DND-41 (cell line): ENCODE measurements around the gene NHLRC2.

Experiments used
- ATAC-seq: fragments of 200-7000 bp; cut with Tn5 transposase; 3 replicates; pipeline ENCODE4 v1.9.1; 2021; ENCODE audit warnings: low read depth; ENCODE audit not compliant: insufficient read depth
- DNase-seq: peaks from one replicate; pipeline ENCODE4 v3.0.0-alpha.2; 2020
- H2AFZ ChIP-seq: 2 replicates; pipeline ENCODE4 v1.6.0; 2012; ENCODE audit warnings: low read depth, low read length
- H3K27ac ChIP-seq: 2 replicates; pipeline ENCODE4 v1.5.1; 2012; ENCODE audit warnings: low read length, inconsistent platforms
- H3K27me3 ChIP-seq: fragments of 200-600 bp; sonication (generic); 2 replicates; pipeline ENCODE4 v1.6.0; 2012; ENCODE audit warnings: low read length, mild to moderate bottlenecking, inconsistent platforms; ENCODE audit not compliant: insufficient read depth, poor library complexity
- H3K36me3 ChIP-seq: 2 replicates; pipeline ENCODE4 v1.5.1; 2012; ENCODE audit warnings: low read length, inconsistent platforms; ENCODE audit not compliant: insufficient read depth
- H3K4me1 ChIP-seq: 2 replicates; pipeline ENCODE4 v1.5.1; 2012; ENCODE audit warnings: mild to moderate bottlenecking, low read length; ENCODE audit not compliant: insufficient read depth
- H3K4me2 ChIP-seq: 2 replicates; pipeline ENCODE4 v1.6.0; 2012; ENCODE audit warnings: mild to moderate bottlenecking, moderate library complexity, low read length, inconsistent platforms; ENCODE audit not compliant: insufficient read depth
- H3K4me3 ChIP-seq, 2 experiments: fragments of 200-600 bp in 1 of 2; shearing (Covaris generic) in 1 of 2; 2 replicates each; pipeline ENCODE4 v1.5.1; 2012 to 2016; ENCODE audit warnings: inconsistent platforms in 2 of 2, low read length in 2 of 2, mild to moderate bottlenecking in 2 of 2, low read depth in 1 of 2, moderate library complexity in 1 of 2
- H3K79me2 ChIP-seq: 2 replicates; pipeline ENCODE4 v1.6.0; 2012; ENCODE audit warnings: low read length, inconsistent platforms; ENCODE audit not compliant: insufficient read depth
- H3K9ac ChIP-seq: 2 replicates; pipeline ENCODE4 v1.6.0; 2012; ENCODE audit warnings: low read depth, mild to moderate bottlenecking, inconsistent platforms, low read length, moderate library complexity
- H3K9me3 ChIP-seq: 2 replicates; pipeline ENCODE4 v1.5.1; 2012; ENCODE audit warnings: low read length, moderate library complexity, mild to moderate bottlenecking, inconsistent platforms; ENCODE audit not compliant: insufficient read depth, severe bottlenecking
- H4K20me1 ChIP-seq: 2 replicates; pipeline ENCODE4 v1.6.0; 2012; ENCODE audit warnings: low read length; ENCODE audit not compliant: insufficient read depth
- CTCF ChIP-seq: IDR thresholded peaks from 2 replicates; pipeline ENCODE4 v1.5.1; 2012; ENCODE audit warnings: borderline replicate concordance, low read length, moderate library complexity, mild to moderate bottlenecking; ENCODE audit not compliant: poor library complexity, severe bottlenecking; ENCODE audit errors: extremely low read depth
- EZH2 ChIP-seq: IDR thresholded peaks from 3 replicates; pipeline ENCODE4 v1.6.1; 2012; ENCODE audit warnings: borderline replicate concordance, low read depth, mild to moderate bottlenecking, moderate library complexity, low read length, inconsistent platforms; ENCODE audit not compliant: severe bottlenecking

NHLRC2 gene

GRCh38 chr10:113916053-113916452 is 61.6 kb downstream of the NHLRC2 start:
- Histone ChIP-seq H3K4me2 (no peak overlapping the region), H3K9ac (no peak overlapping the region), H4K20me1 (no peaks in the 10 kb centered on the region), H3K27ac (no peak overlapping the region), H3K4me1 (no peaks in the 10 kb centered on the region), H3K27me3 (no peaks in the 10 kb centered on the region), H3K9me3 (no peaks in the 10 kb centered on the region), H3K36me3 (peaks cover 7% of the 10 kb centered on the region), H2AFZ (no peak overlapping the region), H3K79me2 (no peaks in the 10 kb centered on the region), H3K4me3 (no peak overlapping the region)
- ATAC-seq (no peak), DNase-seq (no peak)
- no peak for TF ChIP-seq EZH2
- no peak for TF ChIP-seq CTCF

DNA sequence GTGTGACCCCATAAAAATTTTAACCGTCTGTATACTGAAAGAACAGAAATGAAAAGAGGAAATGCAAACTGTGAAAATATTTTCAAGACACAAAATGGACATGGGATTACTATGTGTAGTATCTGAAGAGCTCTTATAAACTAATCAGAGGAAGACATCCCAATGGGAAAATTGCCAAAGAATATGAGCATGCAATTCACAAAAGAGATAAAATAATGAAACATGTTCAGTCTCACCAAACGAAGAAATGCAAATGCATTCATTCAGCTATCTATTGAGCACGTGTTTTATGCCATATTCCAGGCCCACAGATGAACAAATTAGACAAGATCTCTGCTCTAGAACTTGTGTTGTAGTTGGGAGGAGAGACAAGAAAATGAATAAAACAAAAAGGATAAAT is 63.2 kb downstream of the NHLRC2 start:
- ATAC-seq (no peak), DNase-seq (no peak)
- Histone ChIP-seq H3K79me2 (no peaks in the 10 kb centered on the region), H3K4me2 (no peak overlapping the region), H2AFZ (no peak overlapping the region), H3K9me3 (no peaks in the 10 kb centered on the region), H3K4me1 (no peaks in the 10 kb centered on the region), H3K27me3 (no peaks in the 10 kb centered on the region), H3K27ac (no peak overlapping the region), H3K36me3 (peaks cover 1% of the 10 kb centered on the region), H3K4me3 (no peak overlapping the region), H3K9ac (no peak overlapping the region), H4K20me1 (no peaks in the 10 kb centered on the region)
- TF ChIP-seq CTCF, result no peak
- no peak for TF ChIP-seq EZH2

GRCh38 chr10:113920114-113920513 is 65.7 kb downstream of the NHLRC2 start:
- DNase-seq (no peak), ATAC-seq (no peak)
- no peaks in the 10 kb centered on the region for H3K79me2 ChIP-seq
- H3K27me3 ChIP-seq, result no peaks in the 10 kb centered on the region
- H3K36me3 ChIP-seq, result no peaks in the 10 kb centered on the region
- H3K9ac ChIP-seq, result no peak overlapping the region
- peaks cover 5% of the 10 kb centered on the region for H3K9me3 ChIP-seq
- no peaks in the 10 kb centered on the region for H3K4me1 ChIP-seq
- no peak overlapping the region for H3K27ac ChIP-seq
- TF ChIP-seq EZH2 (no peak), CTCF (no peak)
- no peak overlapping the region for H2AFZ ChIP-seq
- no peak overlapping the region for H3K4me3 ChIP-seq
- no peaks in the 10 kb centered on the region for H4K20me1 ChIP-seq
- no peak overlapping the region for H3K4me2 ChIP-seq

- H3K79me2 ChIP-seq, result no peaks in the 10 kb centered on the region
- H3K27me3 ChIP-seq, result no peaks in the 10 kb centered on the region
- ATAC-seq (no peak), DNase-seq (no peak)
- peaks cover 7% of the 10 kb centered on the region for H3K9me3 ChIP-seq
- H3K9ac ChIP-seq, result no peak overlapping the region
- no peaks in the 10 kb centered on the region for H3K4me1 ChIP-seq
- no peak for TF ChIP-seq EZH2
- TF ChIP-seq CTCF, result no peak
- no peak overlapping the region for H3K4me3 ChIP-seq
- no peak overlapping the region for H2AFZ ChIP-seq
- H3K36me3 ChIP-seq, result no peaks in the 10 kb centered on the region
- H3K27ac ChIP-seq, result no peak overlapping the region
- no peak overlapping the region for H3K4me2 ChIP-seq
- H4K20me1 ChIP-seq, result no peaks in the 10 kb centered on the region
Observed at GRCh38 chr10:113920875-113921274, 66.4 kb downstream of the NHLRC2 start.
